ENCODE measurements around the gene ACSS1.

DNA sequence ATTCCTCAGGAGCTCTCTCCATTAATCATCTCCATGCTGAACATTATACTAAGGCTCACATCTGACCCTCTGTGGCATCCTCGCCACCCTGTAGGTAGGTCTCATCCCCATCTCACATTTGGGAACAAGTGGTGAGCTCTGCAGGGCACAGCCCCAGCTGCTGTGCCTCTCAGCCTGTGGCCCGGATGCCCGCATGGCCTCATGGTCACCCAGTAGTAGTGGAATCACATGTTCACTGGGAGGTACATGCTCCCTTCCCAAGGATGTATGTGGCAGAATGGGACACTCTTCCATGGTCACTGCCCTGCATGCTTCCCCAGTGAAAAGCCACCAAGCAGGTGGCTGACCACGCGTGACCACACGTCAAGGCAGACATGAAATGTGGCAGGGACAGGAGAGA, 39.1 kb downstream of the ACSS1 start:
- TF ChIP-seq SUZ12 (IDR thresholded peaks at IDR 0.05), result no peak
- no peak for TF ChIP-seq ZNF384 (IDR thresholded peaks at IDR 0.05)
- TF ChIP-seq FOXK2 (IDR thresholded peaks at IDR 0.05), result no peak
- TF ChIP-seq BHLHE40 (IDR thresholded peaks at IDR 0.05; ENCODE audit: borderline replicate concordance), result no peak
- no peak for TF ChIP-seq ELF4 (IDR thresholded peaks at IDR 0.05)
- no peak for TF ChIP-seq SP1 (IDR thresholded peaks at IDR 0.05)
- no peak for TF ChIP-seq FOXM1 (IDR thresholded peaks at IDR 0.05; ENCODE audit: borderline replicate concordance)
- no peak for TF ChIP-seq ARNT (IDR thresholded peaks at IDR 0.05)
- TF ChIP-seq L3MBTL2 (conservative IDR thresholded peaks at IDR 0.05), result no peak
- no peak for TF ChIP-seq FOXA1 (IDR thresholded peaks at IDR 0.05)
- TF ChIP-seq NFRKB (IDR thresholded peaks at IDR 0.05), result no peak
- no peak for TF ChIP-seq HDGF (IDR thresholded peaks at IDR 0.05; ENCODE audit: borderline replicate concordance)
- TF ChIP-seq, protein P1, sequence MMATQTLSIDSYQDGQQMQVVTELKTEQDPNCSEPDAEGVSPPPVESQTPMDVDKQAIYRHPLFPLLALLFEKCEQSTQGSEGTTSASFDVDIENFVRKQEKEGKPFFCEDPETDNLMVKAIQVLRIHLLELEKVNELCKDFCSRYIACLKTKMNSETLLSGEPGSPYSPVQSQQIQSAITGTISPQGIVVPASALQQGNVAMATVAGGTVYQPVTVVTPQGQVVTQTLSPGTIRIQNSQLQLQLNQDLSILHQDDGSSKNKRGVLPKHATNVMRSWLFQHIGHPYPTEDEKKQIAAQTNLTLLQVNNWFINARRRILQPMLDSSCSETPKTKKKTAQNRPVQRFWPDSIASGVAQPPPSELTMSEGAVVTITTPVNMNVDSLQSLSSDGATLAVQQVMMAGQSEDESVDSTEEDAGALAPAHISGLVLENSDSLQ (IDR thresholded peaks at IDR 0.05), result no peak
- no peak for TF ChIP-seq LEF1 (IDR thresholded peaks at IDR 0.05; ENCODE audit: borderline replicate concordance)

Measured in HEK293T (cell line).